Trophoblast cell (in vitro differentiated cells and primary cell): Measurements from ENCODE around the gene ACIN1.

Experiments
- DNase-seq, 2 donors: peaks; one replicate each; pipeline ENCODE4 v3.0.0-alpha.2; 2016
- H2AFZ ChIP-seq: 2 replicates; pipeline ENCODE4 v1.6.1; 2013; ENCODE audit warnings: low read length, moderate library complexity, mild to moderate bottlenecking; ENCODE audit not compliant: insufficient read depth, poor library complexity
- H2AK5ac ChIP-seq: 2 replicates; pipeline ENCODE4 v1.6.1; 2013; ENCODE audit warnings: mild to moderate bottlenecking, low read length
- H2BK120ac ChIP-seq: 2 replicates; pipeline ENCODE4 v1.6.1; 2013; ENCODE audit warnings: low read length, mild to moderate bottlenecking, moderate library complexity; ENCODE audit not compliant: insufficient read depth, poor library complexity
- H2BK12ac ChIP-seq: 2 replicates; pipeline ENCODE4 v1.6.1; 2013; ENCODE audit warnings: mild to moderate bottlenecking, low read length, moderate library complexity
- H2BK5ac ChIP-seq: 2 replicates; pipeline ENCODE4 v1.6.1; 2013; ENCODE audit warnings: low read length, low read depth, moderate library complexity, mild to moderate bottlenecking; ENCODE audit not compliant: poor library complexity
- H3K14ac ChIP-seq: 2 replicates; pipeline ENCODE4 v1.6.1; 2013; ENCODE audit warnings: mild to moderate bottlenecking, low read length
- H3K18ac ChIP-seq: 2 replicates; pipeline ENCODE4 v1.6.1; 2013; ENCODE audit warnings: mild to moderate bottlenecking, low read length
- H3K23ac ChIP-seq: 2 replicates; pipeline ENCODE4 v1.6.1; 2013; ENCODE audit warnings: low read length
- H3K27ac ChIP-seq: 2 replicates; pipeline ENCODE4 v1.5.1; 2013; ENCODE audit warnings: low read depth, mild to moderate bottlenecking, inconsistent platforms, low read length, moderate library complexity
- H3K27me3 ChIP-seq: 2 replicates; pipeline ENCODE4 v1.6.1; 2013; ENCODE audit warnings: inconsistent platforms, mild to moderate bottlenecking, low read length, moderate library complexity; ENCODE audit not compliant: insufficient read depth
- H3K36me3 ChIP-seq, 2 experiments: 1 replicate in 1 of 2; 2 replicates in 1 of 2; pipeline ENCODE4 v1.6.1; 2013; ENCODE audit warnings: low read length in 2 of 2, mild to moderate bottlenecking in 2 of 2, moderate library complexity in 1 of 2; ENCODE audit not compliant: insufficient read depth in 2 of 2, control insufficient read depth in 1 of 2
- H3K4ac ChIP-seq: 2 replicates; pipeline ENCODE4 v1.6.1; 2013; ENCODE audit warnings: low read depth, mild to moderate bottlenecking, low read length, moderate library complexity
- H3K4me1 ChIP-seq, 2 experiments: 1 replicate in 1 of 2; 2 replicates in 1 of 2; pipeline ENCODE4 v1.6.1; 2013; ENCODE audit warnings: low read length in 2 of 2, mild to moderate bottlenecking in 2 of 2, moderate library complexity in 1 of 2; ENCODE audit not compliant: insufficient read depth in 2 of 2, control insufficient read depth in 1 of 2
- H3K4me2 ChIP-seq: 2 replicates; pipeline ENCODE4 v1.6.1; 2013; ENCODE audit warnings: inconsistent platforms, mild to moderate bottlenecking, low read length, moderate library complexity
- H3K4me3 ChIP-seq: 2 replicates; pipeline ENCODE4 v1.5.1; 2013; ENCODE audit warnings: mild to moderate bottlenecking, low read depth, low read length, inconsistent platforms
- H3K79me1 ChIP-seq: one replicate; pipeline ENCODE4 v1.6.1; 2013; ENCODE audit warnings: low read length
- H3K79me2 ChIP-seq: 2 replicates; pipeline ENCODE4 v1.6.1; 2013; ENCODE audit warnings: low read length, mild to moderate bottlenecking; ENCODE audit not compliant: control insufficient read depth, insufficient read depth, poor library complexity
- H3K9ac ChIP-seq: 2 replicates; pipeline ENCODE4 v1.6.1; 2013; ENCODE audit warnings: mild to moderate bottlenecking, low read length
- H3K9me3 ChIP-seq: 2 replicates; pipeline ENCODE4 v1.6.1; 2013; ENCODE audit warnings: low read depth, mild to moderate bottlenecking, control low read depth, inconsistent platforms, low read length; ENCODE audit not compliant: insufficient read depth
- H4K12ac ChIP-seq: 2 replicates; pipeline ENCODE4 v1.6.1; 2013; ENCODE audit warnings: low read depth, mild to moderate bottlenecking, low read length, moderate library complexity
- H4K8ac ChIP-seq: 2 replicates; pipeline ENCODE4 v1.6.1; 2013; ENCODE audit warnings: low read depth, mild to moderate bottlenecking, low read length, moderate library complexity
- H4K91ac ChIP-seq: one replicate; pipeline ENCODE4 v1.6.1; 2013; ENCODE audit warnings: low read depth, mild to moderate bottlenecking, low read length, moderate library complexity
- WGBS: extraction: QIAGEN DNeasy Blood & Tissue Kit; methylation state at CpG from one replicate; pipeline ENCODE4 v1.1.7; 2013; ENCODE audit warnings: missing lambda C conversion rate; ENCODE audit not compliant: insufficient read length, insufficient coverage; ENCODE audit errors: extremely low coverage; 5-methylcytosine and 5-hydroxymethylcytosine counted together

Gene ACIN1

DNA sequence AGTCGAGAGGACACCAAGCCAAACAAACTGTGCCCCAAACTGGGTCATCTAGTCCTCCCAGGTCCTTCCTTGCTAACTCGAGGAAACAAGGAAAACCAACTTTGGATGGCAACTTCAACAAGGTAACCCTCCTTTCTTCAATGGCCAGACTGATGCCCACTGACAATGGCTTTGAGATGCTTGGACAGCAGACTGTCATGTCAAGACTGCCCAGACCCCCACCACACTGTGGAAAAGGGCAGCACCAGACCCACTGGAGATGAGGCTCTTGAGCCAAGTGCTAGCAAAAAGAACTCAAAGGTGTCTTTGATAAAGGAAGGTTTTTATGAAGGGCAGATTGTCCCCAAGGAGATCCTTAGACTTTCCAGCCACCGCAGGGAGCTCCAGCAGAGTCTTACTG lies 28.6 kb downstream of the ACIN1 start:
- H3K79me2 ChIP-seq, result peaks cover 16% of the 10 kb centered on the region
- no peaks in the 10 kb centered on the region for H3K9me3 ChIP-seq
- peak overlapping the region; percentile 28 for H3K4ac ChIP-seq
- no peak overlapping the region for H3K4me2 ChIP-seq
- H4K8ac ChIP-seq, result no peak overlapping the region
- H2AK5ac ChIP-seq, result no peak overlapping the region
- peaks cover 28 to 29% of the 10 kb centered on the region in 2 experiments for H3K4me1 ChIP-seq
- H2BK120ac ChIP-seq, result no peak overlapping the region
- H2BK5ac ChIP-seq, result no peak overlapping the region
- no peak overlapping the region for H3K27ac ChIP-seq
- no peak overlapping the region for H2AFZ ChIP-seq
- H4K91ac ChIP-seq, result no peak overlapping the region
- no peak overlapping the region for H3K4me3 ChIP-seq
- peak overlapping the region; percentile 24 for H3K18ac ChIP-seq
- H3K9ac ChIP-seq, result no peak overlapping the region
- H3K14ac ChIP-seq, result no peak overlapping the region
- no peak overlapping the region for H2BK12ac ChIP-seq
- H4K12ac ChIP-seq, result no peak overlapping the region
- no peaks in the 10 kb centered on the region for H3K27me3 ChIP-seq
- H3K36me3 ChIP-seq, result peaks cover 40 to 61% of the 10 kb centered on the region in 2 experiments
- peaks cover 21% of the 10 kb centered on the region for H3K79me1 ChIP-seq
- H3K23ac ChIP-seq, result no peak overlapping the region
- DNase-seq, result no peak
- no CpG with 5 or more reads among the region's 3 CpGs for WGBS

DNA sequence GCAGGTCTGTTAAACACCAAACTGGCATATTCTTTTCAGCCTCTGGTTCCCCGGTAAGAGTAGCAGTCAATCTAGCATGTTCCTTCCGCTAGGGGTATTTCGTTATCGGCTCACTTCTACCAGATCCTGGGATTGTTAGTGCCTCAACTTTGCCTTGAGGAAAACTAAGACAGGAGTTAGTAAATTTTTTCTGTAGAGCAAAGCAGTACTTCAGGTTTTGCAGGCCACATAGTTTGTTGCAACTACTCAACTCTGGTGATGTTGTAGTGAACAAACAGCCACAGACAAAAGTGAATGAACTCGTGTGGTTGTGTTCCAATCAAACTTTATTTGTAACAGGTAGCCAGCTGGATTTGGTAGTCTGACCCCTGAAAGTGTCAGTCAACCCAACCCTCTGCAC lies 31.3 kb downstream of the ACIN1 start:
- Histone ChIP-seq H2AK5ac (no peak overlapping the region), H3K18ac (no peak overlapping the region), H3K9ac (no peak overlapping the region), H2BK5ac (peak overlapping the region; percentile 28), H3K4me1 (peaks cover 24 to 27% of the 10 kb centered on the region in 2 experiments), H3K9me3 (no peaks in the 10 kb centered on the region), H4K8ac (peak overlapping the region; percentile 6), H2AFZ (no peak overlapping the region), H4K91ac (no peak overlapping the region), H4K12ac (no peak overlapping the region), H2BK120ac (no peak overlapping the region), H3K79me1 (peaks cover 16% of the 10 kb centered on the region), H3K14ac (no peak overlapping the region), H3K4ac (no peak overlapping the region), H3K4me3 (no peak overlapping the region), H3K27me3 (no peaks in the 10 kb centered on the region), H3K4me2 (peak overlapping the region; percentile 13), H3K23ac (no peak overlapping the region), H3K79me2 (peaks cover 8% of the 10 kb centered on the region), H3K27ac (peak overlapping the region; percentile 93), H2BK12ac (no peak overlapping the region), H3K36me3 (peaks cover 62 to 77% of the 10 kb centered on the region in 2 experiments)
- DNase-seq, result peak; percentile 83 to 97
- no CpG with 5 or more reads among the region's 5 CpGs for WGBS

GRCh38 chr14:23062002-23062401 lies 32.9 kb downstream of the ACIN1 start:
- Histone ChIP-seq H3K4me3 (no peak overlapping the region), H2BK120ac (no peak overlapping the region), H3K23ac (no peak overlapping the region), H2BK5ac (peak overlapping the region; percentile 72), H3K4me2 (no peak overlapping the region), H4K12ac (no peak overlapping the region), H3K36me3 (peaks cover 51 to 65% of the 10 kb centered on the region in 2 experiments), H3K4ac (no peak overlapping the region), H2AK5ac (no peak overlapping the region), H3K9me3 (no peaks in the 10 kb centered on the region), H3K9ac (no peak overlapping the region), H4K8ac (no peak overlapping the region), H3K4me1 (peaks cover 26 to 29% of the 10 kb centered on the region in 2 experiments), H3K79me1 (peaks cover 23% of the 10 kb centered on the region), H4K91ac (no peak overlapping the region), H3K27me3 (no peaks in the 10 kb centered on the region), H3K14ac (no peak overlapping the region), H3K79me2 (peaks cover 8% of the 10 kb centered on the region), H3K18ac (peak overlapping the region; percentile 0), H2BK12ac (no peak overlapping the region), H3K27ac (peak overlapping the region; percentile 93), H2AFZ (no peak overlapping the region)
- no CpG with 5 or more reads among the region's 4 CpGs for WGBS
- DNase-seq, result peak; percentile 89 to 95

GRCh38 chr14:23060536-23061260 lies 34.2 kb downstream of the ACIN1 start:
- Histone ChIP-seq H3K9me3 (no peaks in the 10 kb centered on the region), H3K4me3 (no peak overlapping the region), H3K4me2 (no peak overlapping the region), H4K91ac (peak overlapping the region; percentile 45), H2AFZ (no peak overlapping the region), H3K4me1 (peaks cover 26 to 36% of the 10 kb centered on the region in 2 experiments), H2BK120ac (no peak overlapping the region), H3K23ac (no peak overlapping the region), H3K14ac (no peak overlapping the region), H3K18ac (peak overlapping the region; percentile 18), H3K4ac (no peak overlapping the region), H3K79me2 (peaks cover 9% of the 10 kb centered on the region), H2AK5ac (peak overlapping the region; percentile 38), H4K8ac (peak overlapping the region; percentile 70), H3K79me1 (peaks cover 29% of the 10 kb centered on the region), H3K27ac (peak overlapping the region; percentile 84), H3K36me3 (peaks cover 43 to 54% of the 10 kb centered on the region in 2 experiments), H3K9ac (no peak overlapping the region), H2BK5ac (no peak overlapping the region), H3K27me3 (no peaks in the 10 kb centered on the region), H4K12ac (no peak overlapping the region), H2BK12ac (peak overlapping the region; percentile 42)
- WGBS, result no CpG with 5 or more reads among the region's 17 CpGs
- no peak for DNase-seq
